ENCODE data around the gene HAUS8. TPM values are rescaled to one million over a fixed set of nuclear protein-coding genes. Genes with fewer than 3 reads are reported as not detected.

HAUS8 gene
- total and polyA plus RNA-seq, 9 of the 15 experiments (the other 6 are each of a cell fraction or from before 2014, with no cell fraction given): 20.5 to 53.2 (median 36.0) TPM

DNA sequence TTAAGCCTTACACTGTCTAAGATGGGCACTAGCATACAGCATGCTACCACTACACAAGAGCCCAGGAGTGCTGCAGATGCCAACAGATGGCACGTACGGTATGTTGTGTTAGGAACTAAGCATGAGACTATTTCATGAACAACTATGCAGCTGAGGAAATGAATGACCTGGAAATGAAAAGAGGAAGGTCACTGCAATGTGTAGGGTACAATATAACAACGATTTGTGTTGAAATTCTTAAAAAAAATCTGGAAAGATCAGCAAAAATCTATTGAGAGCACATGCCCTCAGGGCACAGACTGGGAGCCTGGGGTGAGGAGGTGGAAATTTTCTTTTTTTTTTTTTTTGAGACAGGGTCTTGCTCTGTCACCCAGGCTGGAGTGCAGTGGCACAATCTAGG is 14.4 kb downstream of the HAUS8 start:
- H3K79me2 ChIP-seq (ENCODE audit: control insufficient read depth, insufficient read depth, low read length): peaks cover 41% of the 10 kb centered on the region
- 91% methylated on average over 3 of the region's 3 CpGs for WGBS (ENCODE audit: insufficient coverage, low coverage, missing lambda C conversion rate)
- no peak overlapping the region for H2AFZ ChIP-seq (ENCODE audit: low read depth, low read length)
- ChIA-PET POLR2A (no interaction called here), CTCF (ENCODE audit: low intra/inter-chr PET ratio) (no interaction called here)
- H3K27ac ChIP-seq (ENCODE audit: extremely low read depth, low read depth, low read length): no peak overlapping the region
- DNase-seq (ENCODE audit: extremely low read depth in 1 of 4, low spot score in 3 of 4): no peak
- ATAC-seq: no peak
- TF ChIP-seq ZNF695 (CRISPR knock-in tag; IDR thresholded peaks at IDR 0.05): no peak
- TF ChIP-seq, protein P1, sequence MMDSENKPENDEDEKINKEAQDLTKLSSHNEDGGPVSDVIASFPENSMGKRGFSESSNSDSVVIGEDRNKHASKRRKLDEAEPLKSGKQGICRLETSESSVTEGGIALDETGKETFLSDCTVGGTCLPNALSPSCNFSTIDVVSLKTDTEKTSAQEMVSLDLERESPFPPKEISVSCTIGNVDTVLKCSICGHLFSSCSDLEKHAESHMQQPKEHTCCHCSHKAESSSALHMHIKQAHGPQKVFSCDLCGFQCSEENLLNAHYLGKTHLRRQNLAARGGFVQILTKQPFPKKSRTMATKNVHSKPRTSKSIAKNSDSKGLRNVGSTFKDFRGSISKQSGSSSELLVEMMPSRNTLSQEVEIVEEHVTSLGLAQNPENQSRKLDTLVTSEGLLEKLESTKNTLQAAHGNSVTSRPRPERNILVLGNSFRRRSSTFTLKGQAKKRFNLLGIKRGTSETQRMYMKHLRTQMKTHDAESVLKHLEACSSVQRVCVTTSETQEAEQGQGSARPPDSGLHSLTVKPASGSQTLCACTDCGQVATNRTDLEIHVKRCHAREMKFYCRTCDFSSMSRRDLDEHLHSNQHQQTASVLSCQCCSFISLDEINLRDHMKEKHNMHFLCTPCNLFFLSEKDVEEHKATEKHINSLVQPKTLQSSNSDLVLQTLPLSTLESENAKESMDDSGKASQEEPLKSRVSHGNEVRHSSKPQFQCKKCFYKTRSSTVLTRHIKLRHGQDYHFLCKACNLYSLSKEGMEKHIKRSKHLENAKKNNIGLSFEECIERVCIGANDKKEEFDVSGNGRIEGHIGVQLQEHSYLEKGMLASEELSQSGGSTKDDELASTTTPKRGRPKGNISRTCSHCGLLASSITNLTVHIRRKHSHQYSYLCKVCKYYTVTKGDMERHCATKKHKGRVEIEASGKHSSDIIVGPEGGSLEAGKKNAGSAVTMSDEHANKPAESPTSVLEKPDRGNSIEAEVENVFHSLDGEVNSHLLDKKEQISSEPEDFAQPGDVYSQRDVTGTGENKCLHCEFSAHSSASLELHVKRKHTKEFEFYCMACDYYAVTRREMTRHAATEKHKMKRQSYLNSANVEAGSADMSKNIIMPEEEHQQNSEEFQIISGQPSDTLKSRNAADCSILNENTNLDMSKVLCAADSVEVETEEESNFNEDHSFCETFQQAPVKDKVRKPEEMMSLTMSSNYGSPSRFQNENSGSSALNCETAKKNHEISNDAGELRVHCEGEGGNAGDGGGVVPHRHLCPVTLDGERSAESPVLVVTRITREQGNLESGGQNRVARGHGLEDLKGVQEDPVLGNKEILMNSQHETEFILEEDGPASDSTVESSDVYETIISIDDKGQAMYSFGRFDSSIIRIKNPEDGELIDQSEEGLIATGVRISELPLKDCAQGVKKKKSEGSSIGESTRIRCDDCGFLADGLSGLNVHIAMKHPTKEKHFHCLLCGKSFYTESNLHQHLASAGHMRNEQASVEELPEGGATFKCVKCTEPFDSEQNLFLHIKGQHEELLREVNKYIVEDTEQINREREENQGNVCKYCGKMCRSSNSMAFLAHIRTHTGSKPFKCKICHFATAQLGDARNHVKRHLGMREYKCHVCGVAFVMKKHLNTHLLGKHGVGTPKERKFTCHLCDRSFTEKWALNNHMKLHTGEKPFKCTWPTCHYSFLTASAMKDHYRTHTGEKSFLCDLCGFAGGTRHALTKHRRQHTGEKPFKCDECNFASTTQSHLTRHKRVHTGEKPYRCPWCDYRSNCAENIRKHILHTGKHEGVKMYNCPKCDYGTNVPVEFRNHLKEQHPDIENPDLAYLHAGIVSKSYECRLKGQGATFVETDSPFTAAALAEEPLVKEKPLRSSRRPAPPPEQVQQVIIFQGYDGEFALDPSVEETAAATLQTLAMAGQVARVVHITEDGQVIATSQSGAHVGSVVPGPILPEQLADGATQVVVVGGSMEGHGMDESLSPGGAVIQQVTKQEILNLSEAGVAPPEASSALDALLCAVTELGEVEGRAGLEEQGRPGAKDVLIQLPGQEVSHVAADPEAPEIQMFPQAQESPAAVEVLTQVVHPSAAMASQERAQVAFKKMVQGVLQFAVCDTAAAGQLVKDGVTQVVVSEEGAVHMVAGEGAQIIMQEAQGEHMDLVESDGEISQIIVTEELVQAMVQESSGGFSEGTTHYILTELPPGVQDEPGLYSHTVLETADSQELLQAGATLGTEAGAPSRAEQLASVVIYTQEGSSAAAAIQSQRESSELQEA (IDR thresholded peaks at IDR 0.05; ENCODE audit: low read depth): no peak
- TF ChIP-seq ZNF785 (CRISPR knock-in tag; IDR thresholded peaks at IDR 0.05): no peak
- TF ChIP-seq ELF4 (CRISPR knock-in tag; IDR thresholded peaks at IDR 0.05): no peak
- no peak for TF ChIP-seq HOXB6 (CRISPR knock-in tag; IDR thresholded peaks at IDR 0.05; ENCODE audit: borderline replicate concordance)
- in situ Hi-C loops (cut with MboI): loop anchor here (10.0 kb wide), 1 partner anchor 324 kb away; no protein-coding TSS in a partner anchor
- no peaks in the 10 kb centered on the region; the same call in 1 of the 2 replicates for H4K20me1 ChIP-seq (replicated peaks; ENCODE audit: control insufficient read depth, insufficient read depth, low read length)
- BruUV-seq (replicated peaks): no TSS peak
- H3K36me3 ChIP-seq (ENCODE audit: control insufficient read depth, insufficient read depth, low read length): peaks cover 89% of the 10 kb centered on the region
- intact Hi-C loops (cut with micrococcal nuclease): no loop called here
- H3K9ac ChIP-seq (ENCODE audit: insufficient read depth in 1 of 2, low read depth in 2 of 2, low read length in 2 of 2): no peak overlapping the region
- no peaks in the 10 kb centered on the region for H3K27me3 ChIP-seq (ENCODE audit: control insufficient read depth in 2 of 2, insufficient read depth in 2 of 2, low read length in 2 of 2)
- no peaks in the 10 kb centered on the region for H3K9me1 ChIP-seq (ENCODE audit: control insufficient read depth, insufficient read depth, low read length)
- no peak overlapping the region for H3K4me3 ChIP-seq
- H3K4me1 ChIP-seq (replicated peaks in 1 of 2; ENCODE audit: control insufficient read depth in 2 of 2, insufficient read depth in 2 of 2, low read length in 2 of 2): no peaks in the 10 kb centered on the region
- no peak overlapping the region for H3K4me2 ChIP-seq (ENCODE audit: insufficient read depth, low read length)
- no peaks in the 10 kb centered on the region for H3K9me3 ChIP-seq (replicated peaks; ENCODE audit: control insufficient read depth, insufficient read depth, low read depth, low read length)
- no peak for FAIRE-seq
